ENCODE measurements around the gene MAB21L4.

Gene MAB21L4

GRCh38 chr2:240898108-240898730, 2.3 kb upstream of the MAB21L4 start (continued):
- TF ChIP-seq ZNF19 (tag by site-specific recombination; IDR thresholded peaks at IDR 0.05; ENCODE audit: low read depth) = no peak
- TF ChIP-seq ZFP37 (tag by site-specific recombination; IDR thresholded peaks at IDR 0.05) = no peak
- no peak for TF ChIP-seq ZNF548 (tag by site-specific recombination; IDR thresholded peaks at IDR 0.05)
- no peak for TF ChIP-seq BCL11A (tag by site-specific recombination; IDR thresholded peaks at IDR 0.05; ENCODE audit: low read depth)
- no peak for TF ChIP-seq ZNF146 (tag by site-specific recombination; IDR thresholded peaks at IDR 0.05)

- TF ChIP-seq ZIC2 (tag by site-specific recombination; IDR thresholded peaks at IDR 0.05) (peak; percentile 90), ZFHX2 (tag by site-specific recombination; conservative IDR thresholded peaks at IDR 0.05) (no peak), GLIS1 (tag by site-specific recombination; IDR thresholded peaks at IDR 0.05) (peak; percentile 96)
- Histone ChIP-seq H3K9me3 (ENCODE audit: control insufficient read depth, insufficient read depth, low read depth, low read length) (no peaks in the 10 kb centered on the region), H3K4me3 (ENCODE audit: low read depth, low read length) (no peak overlapping the region), H3K4me1 (ENCODE audit: control insufficient read depth, insufficient read depth, low read length) (no peaks in the 10 kb centered on the region), H3K36me3 (ENCODE audit: control insufficient read depth in 2 of 2, insufficient read depth in 1 of 2, low read length in 2 of 2) (no peaks in the 10 kb centered on the region), H3K27ac (ENCODE audit: extremely low read depth, low read depth, low read length) (no peak overlapping the region)
- ChIA-PET POLR2A (no interaction called here), CTCF (interaction anchor here (0.7 to 1.8 kb wide), 2 partner anchors 18 to 530 kb away, joined by 3 to 10 read pairs; no protein-coding TSS in a partner anchor)
Observed at GRCh38 chr2:240896871-240897692, 1.1 kb upstream of the MAB21L4 start.

- H3K27ac ChIP-seq (ENCODE audit: extremely low read depth, low read depth, low read length) = no peak overlapping the region
- H3K9me3 ChIP-seq (ENCODE audit: control insufficient read depth, insufficient read depth, low read depth, low read length) = no peaks in the 10 kb centered on the region
- no peak for TF ChIP-seq ZNF704 (tag by site-specific recombination; IDR thresholded peaks at IDR 0.05)
- TF ChIP-seq BCL11B (tag by site-specific recombination; IDR thresholded peaks at IDR 0.05; ENCODE audit: low read depth) = no peak
- no peak for TF ChIP-seq ZNF280D (tag by site-specific recombination; IDR thresholded peaks at IDR 0.05)
- no peak for TF ChIP-seq PBX3 (CRISPR knock-in tag; IDR thresholded peaks at IDR 0.05)
- TF ChIP-seq ZNF37A (tag by site-specific recombination; IDR thresholded peaks at IDR 0.05) = no peak
- TF ChIP-seq ZBTB21 (tag by site-specific recombination; IDR thresholded peaks at IDR 0.05) = no peak
- TF ChIP-seq ZNF18 (tag by site-specific recombination; IDR thresholded peaks at IDR 0.05) = no peak
- no peak for TF ChIP-seq REPIN1 (tag by site-specific recombination; IDR thresholded peaks at IDR 0.05; ENCODE audit: low read depth)
- TF ChIP-seq ZNF239 (tag by site-specific recombination; IDR thresholded peaks at IDR 0.05) = no peak
- TF ChIP-seq ZNF549 (tag by site-specific recombination; IDR thresholded peaks at IDR 0.05) = no peak
- TF ChIP-seq ZNF645 (tag by site-specific recombination; IDR thresholded peaks at IDR 0.05) = no peak
- no peak for TF ChIP-seq ZBTB49 (tag by site-specific recombination; IDR thresholded peaks at IDR 0.05; ENCODE audit: low read depth)
- no peak for TF ChIP-seq ZFP37 (tag by site-specific recombination; IDR thresholded peaks at IDR 0.05)
- TF ChIP-seq ZNF426 (tag by site-specific recombination; IDR thresholded peaks at IDR 0.05) = no peak
- no peak overlapping the region for H3K4me3 ChIP-seq (ENCODE audit: low read depth, low read length)
- H3K4me1 ChIP-seq (ENCODE audit: control insufficient read depth, insufficient read depth, low read length) = no peaks in the 10 kb centered on the region
- ChIA-PET POLR2A (no interaction called here), CTCF (interaction anchor here (1.8 kb wide), 1 partner anchor 18 kb away, joined by 10 read pairs; no protein-coding TSS in a partner anchor)
- H3K36me3 ChIP-seq (ENCODE audit: control insufficient read depth in 2 of 2, insufficient read depth in 1 of 2, low read length in 2 of 2) = no peaks in the 10 kb centered on the region
Observed at GRCh38 chr2:240896394-240896793, 438 bp upstream of the MAB21L4 start.
